ENCODE results near the gene TTC21A. TPM values are rescaled to one million over a fixed set of nuclear protein-coding genes. Genes with fewer than 3 reads are reported as not detected.

The TTC21A gene
- total and polyA plus RNA-seq, 12 donors: 1.2 to 35.7 (median 5.8) TPM

- peak; percentile 90 to 96 (median 92) for DNase-seq
- intact Hi-C loops (cut with DNase I): loop anchor here (5.0 to 10.0 kb wide), 3 partner anchors 33 to 204 kb away; partner anchors contain the start of gene SLC25A38 (in 1 of the 2)
- no peaks in the 10 kb centered on the region for H3K36me3 ChIP-seq (replicated peaks in 1 of 2)
- H3K27ac ChIP-seq: peak overlapping the region in 4 of 5 donors; percentile 22 to 83 (median 56)
- H3K9me3 ChIP-seq (replicated peaks in 1 of 3): no peaks in the 10 kb centered on the region
- H3K4me3 ChIP-seq: peak overlapping the region in 2 of 4 donors; percentile 8 to 44
- peaks cover 8 to 33% of the 10 kb centered on the region in 2 donors for H3K4me1 ChIP-seq (replicated peaks in 1 of 2)
- H3K27me3 ChIP-seq: no peaks in the 10 kb centered on the region
- TF ChIP-seq CTCF (IDR thresholded peaks at IDR 0.05): peak in 3 of 6 experiments; percentile 28 to 52 (median 34)
- peak; percentile 32 to 34 for TF ChIP-seq POLR2A (IDR thresholded peaks at IDR 0.05)
- 2 to 25% (median 6%) methylated on average over 9 to 64 of the region's 64 CpGs for WGBS, 4 donors
Measured at GRCh38 chr3:39180546-39181346, 73.3 kb downstream of the TTC21A start.

GRCh38 chr3:39181408-39182335, 74.2 kb downstream of the TTC21A start:
- Histone ChIP-seq H3K27me3 (no peaks in the 10 kb centered on the region), H3K27ac (peak overlapping the region in 3 of 5 donors; percentile 31 to 83 (median 82)), H3K4me1 (replicated peaks in 1 of 2) (peaks cover 8 to 33% of the 10 kb centered on the region in 2 donors), H3K36me3 (replicated peaks in 1 of 2) (no peaks in the 10 kb centered on the region), H3K9me3 (replicated peaks in 1 of 3) (no peaks in the 10 kb centered on the region), H3K4me3 (no peak overlapping the region)
- no peak for DNase-seq
- 64 to 68% (median 66%) methylated on average over 7 of the region's 7 CpGs for WGBS, 4 donors
- TF ChIP-seq POLR2A (IDR thresholded peaks at IDR 0.05) (no peak), CTCF (IDR thresholded peaks at IDR 0.05) (no peak)
- intact Hi-C loops (cut with DNase I): loop anchor here (5.0 to 10.0 kb wide), 3 partner anchors 34 to 203 kb away; partner anchors contain the start of gene SLC25A38 (in 1 of the 2)

GRCh38 chr3:39183211-39184080, 76.0 kb downstream of the TTC21A start:
- H3K36me3 ChIP-seq (replicated peaks in 1 of 2): no peaks in the 10 kb centered on the region
- peaks cover 2 to 24% of the 10 kb centered on the region in 2 donors for H3K4me1 ChIP-seq (replicated peaks in 1 of 2)

More at GRCh38 chr3:39183211-39184080, 76.0 kb downstream of the TTC21A start:
- DNase-seq: no peak
- intact Hi-C loops (cut with DNase I): loop anchor here (5.0 to 10.0 kb wide), 3 partner anchors 36 to 201 kb away; partner anchors contain the start of gene SLC25A38 (in 1 of the 2)
- no peak for TF ChIP-seq POLR2A (IDR thresholded peaks at IDR 0.05)
- no peak for TF ChIP-seq CTCF (IDR thresholded peaks at IDR 0.05)
- WGBS, 4 donors: 87 to 91% (median 89%) methylated on average over 8 to 12 of the region's 12 CpGs
- Histone ChIP-seq H3K27ac (peak overlapping the region in 2 of 5 donors; percentile 7 to 12), H3K9me3 (replicated peaks in 1 of 3) (no peaks in the 10 kb centered on the region), H3K27me3 (no peaks in the 10 kb centered on the region), H3K4me3 (no peak overlapping the region)

Measured in adrenal gland (tissue), 12 donors.